Fibroblast of skin of abdomen (primary cell): ENCODE data around the gene RPS21.

ENCODE experiments used
- DNase-seq: peaks from one replicate; pipeline ENCODE4 v3.0.0-alpha.2; 2013

Gene RPS21

DNA sequence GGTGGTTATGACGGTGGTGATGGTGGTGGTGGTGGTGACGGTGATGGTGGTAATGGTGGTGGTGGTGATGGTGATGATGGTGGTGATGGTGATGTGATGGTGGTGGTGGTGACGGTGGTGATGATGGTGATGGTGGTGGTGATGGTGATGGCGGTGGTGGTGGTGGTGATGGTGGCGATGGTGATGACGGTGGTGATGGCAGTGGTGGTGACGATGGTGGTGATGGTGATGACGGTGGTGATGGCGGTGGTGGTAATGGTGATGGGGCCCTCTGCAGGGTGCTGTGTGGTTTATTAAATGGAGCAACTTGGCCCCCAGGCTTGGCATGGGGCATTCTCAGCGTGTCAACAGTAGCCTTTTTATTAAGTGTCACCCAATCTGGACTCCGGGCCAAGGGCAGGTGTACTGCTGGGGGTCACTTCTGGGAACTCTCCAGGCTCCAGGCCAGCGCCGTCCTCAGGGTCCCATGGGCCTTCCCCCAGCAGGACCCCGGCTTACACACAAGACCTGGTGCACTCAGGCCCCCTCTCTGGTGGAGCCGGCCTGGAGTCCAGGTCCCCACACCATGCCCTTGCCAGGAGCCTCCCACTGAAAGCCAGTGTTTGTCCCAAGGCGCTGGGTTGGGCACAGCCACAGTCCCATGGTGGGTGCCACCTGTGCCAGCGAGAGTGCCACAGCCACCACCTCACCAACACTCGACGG is 11.4 kb downstream of the RPS21 start:
- DNase-seq, result no peak

DNA sequence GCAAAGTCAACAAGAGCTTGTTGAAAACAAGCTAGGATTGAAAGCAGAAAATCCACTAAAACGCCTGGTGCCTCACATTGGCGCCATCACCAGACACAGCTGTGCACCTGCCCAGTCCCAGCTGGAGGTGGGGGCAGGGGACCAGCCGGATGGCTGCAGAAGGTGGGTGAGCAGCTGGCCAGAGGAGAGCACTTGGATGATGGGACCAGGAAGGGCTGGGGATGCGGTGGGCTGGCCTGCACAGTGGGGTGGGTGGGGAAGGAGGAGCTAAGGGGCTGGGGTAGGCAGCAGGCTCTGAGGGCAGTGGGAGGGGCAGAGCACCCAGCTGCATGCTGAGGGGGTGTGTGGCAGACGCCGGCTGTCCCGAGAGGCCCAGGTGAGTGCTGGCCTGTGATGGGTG is 13.1 kb downstream of the RPS21 start:
- no peak for DNase-seq

DNA sequence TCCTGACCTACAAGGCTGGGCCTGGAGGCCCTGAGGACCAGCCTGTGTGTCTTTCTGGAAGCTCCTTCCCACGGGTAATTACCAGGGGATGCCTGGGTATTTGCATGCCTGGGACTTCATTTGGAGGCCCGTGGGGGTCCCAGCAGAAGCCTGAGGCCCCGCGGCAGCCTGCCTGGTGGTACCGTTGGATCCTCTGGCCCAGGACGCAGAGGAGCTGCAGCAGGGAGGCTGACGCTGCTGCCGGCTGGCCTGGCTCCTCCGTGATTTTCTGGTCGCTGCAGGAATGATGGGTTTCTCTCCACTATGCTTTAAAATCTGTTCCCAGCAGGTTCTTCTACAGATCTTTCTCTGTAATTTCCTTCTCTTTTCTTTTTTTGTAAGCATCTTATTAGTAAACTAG is 13.6 kb downstream of the RPS21 start:
- DNase-seq, result no peak

DNA sequence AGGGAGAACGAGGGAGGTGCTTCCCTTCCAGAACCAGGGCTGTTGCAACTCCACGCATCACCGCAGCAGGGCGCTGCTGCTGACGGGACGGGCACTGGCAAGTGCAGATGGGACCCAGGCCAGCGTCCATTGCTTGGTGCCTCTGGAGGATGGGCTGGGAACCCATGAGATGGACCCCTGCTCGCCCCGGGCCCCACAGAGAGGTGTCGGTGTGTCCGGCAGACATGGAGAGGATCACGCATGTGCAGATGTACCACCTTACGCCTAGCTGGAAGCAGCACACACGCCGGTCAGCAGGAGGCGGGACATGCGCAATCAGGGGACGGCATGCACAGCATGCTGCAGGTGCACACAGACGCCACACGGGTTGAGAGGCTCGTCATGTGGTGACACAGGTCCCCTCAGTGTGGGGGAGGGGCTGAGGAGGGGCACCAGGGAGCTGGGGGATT is 14.5 kb downstream of the RPS21 start:
- DNase-seq, result no peak

DNA sequence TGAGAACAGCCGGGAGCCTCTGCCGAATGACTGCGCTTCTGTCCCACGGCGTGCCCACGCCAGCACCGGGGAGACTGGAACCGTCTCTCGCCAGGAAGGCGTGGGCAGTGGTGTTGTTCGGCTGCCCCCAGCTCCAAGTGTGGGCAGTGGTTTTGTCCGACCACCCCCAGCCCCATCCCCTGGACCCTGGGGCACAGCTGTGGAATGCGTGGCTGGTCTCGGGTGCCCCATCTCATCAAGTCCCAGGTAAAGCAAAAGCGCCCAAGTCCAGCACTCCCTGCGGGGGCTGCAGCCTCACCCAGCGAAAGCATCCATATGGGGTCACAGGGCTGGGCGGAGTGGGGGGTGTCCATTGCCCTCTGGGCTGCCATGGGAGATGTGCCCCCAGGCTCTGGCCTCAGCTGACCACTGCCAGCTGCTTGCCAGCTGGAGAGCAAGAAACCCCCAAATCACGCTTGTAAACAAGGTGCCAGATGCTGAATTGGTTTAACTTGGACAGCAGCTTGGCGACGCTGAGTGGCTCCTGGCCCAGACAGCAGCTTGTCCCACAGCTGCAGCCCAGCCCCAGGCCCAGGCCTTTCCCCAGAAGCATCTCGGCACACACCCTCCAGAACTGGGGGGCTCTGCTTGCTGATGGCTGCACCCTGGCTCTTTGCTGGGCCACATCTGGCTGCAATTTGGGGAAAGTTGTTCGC is 15.7 kb downstream of the RPS21 start:
- DNase-seq, result no peak

DNA sequence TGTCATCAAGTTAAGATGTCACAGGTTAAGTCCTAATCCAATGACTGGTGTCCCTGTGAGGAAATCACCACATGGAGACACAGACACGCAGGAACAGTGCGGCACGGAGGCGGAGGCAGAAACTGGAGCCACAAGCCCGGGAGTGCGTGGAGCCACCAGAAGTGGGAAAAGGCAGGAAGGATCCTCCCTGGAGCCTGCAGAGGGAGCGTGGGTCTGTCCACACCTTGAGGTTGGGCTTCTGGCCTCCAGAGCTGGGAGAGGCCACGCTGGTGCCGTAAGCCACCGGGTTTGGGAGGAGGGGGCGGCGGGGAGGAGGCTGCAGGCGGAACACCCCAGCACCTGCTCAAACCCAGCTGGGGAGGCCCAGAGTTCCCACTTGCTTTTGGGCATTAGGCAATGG is 16.4 kb downstream of the RPS21 start:
- DNase-seq, result no peak

DNA sequence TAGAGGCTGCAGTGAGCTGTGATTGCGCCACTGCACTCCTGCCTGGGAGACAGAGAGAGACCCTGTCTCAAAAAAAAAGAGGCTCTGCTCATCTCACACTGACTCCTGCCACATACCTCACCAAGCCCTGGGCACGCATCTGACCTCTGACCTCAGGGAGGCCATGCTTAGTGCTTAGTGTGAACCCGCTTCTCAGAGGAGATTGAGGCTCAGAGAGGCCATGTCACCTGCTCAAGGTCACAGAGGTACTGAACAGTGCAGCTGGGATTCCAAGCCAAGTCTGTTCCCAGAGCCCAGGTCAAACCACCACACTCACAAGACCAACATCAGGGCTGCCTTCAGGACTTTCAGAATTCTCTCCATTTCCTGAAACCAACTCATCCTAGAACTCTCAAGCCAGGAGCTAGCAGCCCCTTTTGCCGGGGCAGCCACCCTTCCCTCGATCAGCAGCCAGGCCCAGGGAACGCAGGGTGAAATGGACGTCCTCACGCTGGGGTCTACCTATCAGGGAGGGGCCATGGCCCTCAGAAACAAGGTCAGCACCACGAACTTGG is 17.3 kb downstream of the RPS21 start:
- DNase-seq, result no peak

DNA sequence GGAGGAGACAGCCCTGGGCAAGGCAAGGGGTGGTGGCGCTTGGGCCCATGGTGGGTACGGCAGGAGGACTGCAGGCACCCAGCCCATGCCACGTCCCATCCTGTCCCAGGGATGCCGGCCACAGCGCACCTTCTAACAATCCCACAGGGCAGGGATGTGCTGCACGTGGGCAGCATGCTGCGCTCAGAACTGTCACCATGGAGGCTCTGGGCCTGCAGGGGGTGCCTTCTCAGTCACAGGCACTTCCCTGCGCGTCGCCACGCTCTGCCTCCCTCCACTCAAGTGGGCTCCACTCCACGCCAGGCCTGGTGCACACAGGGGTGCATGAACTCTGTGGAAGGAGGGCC is 17.8 kb downstream of the RPS21 start:
- DNase-seq, result no peak

DNA sequence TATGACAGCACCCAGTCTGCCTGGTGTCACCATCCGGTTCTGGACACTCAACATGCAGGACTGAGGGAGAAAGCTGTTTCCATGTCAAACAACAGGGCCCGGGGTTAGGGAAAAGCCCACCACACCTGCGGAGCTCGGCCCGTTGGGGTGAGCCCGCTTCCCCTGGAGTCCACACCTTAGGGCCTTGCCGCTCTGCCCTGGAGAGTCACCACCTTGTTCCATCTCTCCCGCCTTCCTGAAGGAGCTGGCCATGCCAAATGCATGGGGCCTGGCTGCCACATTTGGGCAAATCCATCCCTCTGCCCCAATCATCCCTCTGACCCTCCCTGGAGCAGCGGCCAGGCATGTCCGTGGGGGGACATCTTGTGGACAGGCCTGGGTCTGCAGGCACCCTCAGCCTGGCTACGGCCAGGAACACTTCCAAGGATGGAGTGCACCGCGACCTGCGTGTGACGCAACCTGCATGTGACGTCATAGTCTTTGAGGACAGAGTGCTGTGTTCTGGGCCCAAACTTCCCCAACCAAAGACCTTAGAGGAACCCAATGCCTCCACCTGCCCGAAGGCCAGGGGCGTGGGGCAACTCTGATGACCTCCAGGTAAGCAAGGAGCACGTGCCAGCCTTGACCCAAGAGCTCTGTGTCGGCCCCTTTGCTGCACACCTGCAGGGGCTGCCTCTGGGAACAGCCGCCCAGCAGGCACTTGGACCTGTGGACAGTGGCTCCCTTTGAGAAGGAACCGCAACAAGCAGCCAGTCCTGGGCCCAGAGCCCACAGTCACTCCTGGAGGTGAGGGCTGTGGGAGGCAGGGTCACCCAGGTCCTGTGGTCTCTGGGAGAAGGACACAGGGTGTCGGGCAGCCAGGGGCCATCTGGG is 18.4 kb downstream of the RPS21 start:
- DNase-seq, result peak; percentile 28

DNA sequence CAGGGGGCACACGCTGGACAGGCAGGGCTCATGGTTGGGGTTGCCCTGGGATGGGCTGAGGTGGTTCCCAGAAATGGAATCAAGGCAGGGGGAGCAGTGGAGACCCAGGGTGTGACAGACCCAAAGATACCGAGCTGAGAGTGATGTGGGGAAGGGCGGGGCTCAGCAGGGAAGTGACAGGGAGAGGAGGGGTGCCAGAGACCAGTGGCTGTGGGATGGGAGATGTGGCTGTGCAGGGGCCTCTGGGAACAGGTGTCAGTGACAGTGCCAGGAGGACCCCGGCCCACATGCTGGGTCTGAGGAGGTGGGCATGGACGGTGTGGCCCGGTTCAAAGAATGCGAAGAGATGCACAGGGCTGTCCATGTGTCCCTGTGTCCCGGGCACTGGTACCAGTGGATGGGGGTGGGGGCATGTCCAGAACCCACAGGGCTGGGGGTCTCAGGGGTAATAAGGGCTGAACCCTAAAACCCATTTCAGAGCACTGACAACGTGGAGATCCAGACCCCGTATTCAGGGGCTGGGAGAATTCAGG is 19.1 kb downstream of the RPS21 start:
- DNase-seq, result no peak

DNA sequence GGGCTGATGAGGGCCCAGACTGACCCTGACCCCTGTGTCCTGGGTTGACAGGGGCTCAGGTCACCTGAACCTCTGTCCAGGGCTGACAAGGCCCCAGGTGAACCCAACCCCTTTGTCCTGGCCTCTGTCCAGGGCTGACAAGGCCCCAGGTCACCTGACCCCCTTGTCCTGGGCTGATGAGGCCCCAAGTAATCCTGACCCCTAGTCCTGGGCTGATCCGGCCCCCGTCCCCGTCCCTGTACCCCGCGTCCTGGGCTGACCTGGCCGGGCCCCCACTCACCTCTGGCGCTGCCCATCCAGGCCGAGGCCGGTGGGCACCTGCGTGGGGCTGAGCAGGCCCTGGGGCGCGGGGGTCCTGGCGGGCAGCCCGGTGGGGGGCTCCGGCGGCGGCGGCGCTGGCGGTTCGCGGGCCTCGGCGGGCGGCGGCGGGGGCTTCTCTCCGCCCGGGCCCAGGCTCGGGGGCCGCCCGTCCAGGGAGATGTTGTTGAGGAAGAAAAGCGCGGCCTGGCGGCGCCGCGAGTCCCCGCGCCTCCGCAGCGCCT is 19.8 kb downstream of the RPS21 start:
- no peak for DNase-seq

DNA sequence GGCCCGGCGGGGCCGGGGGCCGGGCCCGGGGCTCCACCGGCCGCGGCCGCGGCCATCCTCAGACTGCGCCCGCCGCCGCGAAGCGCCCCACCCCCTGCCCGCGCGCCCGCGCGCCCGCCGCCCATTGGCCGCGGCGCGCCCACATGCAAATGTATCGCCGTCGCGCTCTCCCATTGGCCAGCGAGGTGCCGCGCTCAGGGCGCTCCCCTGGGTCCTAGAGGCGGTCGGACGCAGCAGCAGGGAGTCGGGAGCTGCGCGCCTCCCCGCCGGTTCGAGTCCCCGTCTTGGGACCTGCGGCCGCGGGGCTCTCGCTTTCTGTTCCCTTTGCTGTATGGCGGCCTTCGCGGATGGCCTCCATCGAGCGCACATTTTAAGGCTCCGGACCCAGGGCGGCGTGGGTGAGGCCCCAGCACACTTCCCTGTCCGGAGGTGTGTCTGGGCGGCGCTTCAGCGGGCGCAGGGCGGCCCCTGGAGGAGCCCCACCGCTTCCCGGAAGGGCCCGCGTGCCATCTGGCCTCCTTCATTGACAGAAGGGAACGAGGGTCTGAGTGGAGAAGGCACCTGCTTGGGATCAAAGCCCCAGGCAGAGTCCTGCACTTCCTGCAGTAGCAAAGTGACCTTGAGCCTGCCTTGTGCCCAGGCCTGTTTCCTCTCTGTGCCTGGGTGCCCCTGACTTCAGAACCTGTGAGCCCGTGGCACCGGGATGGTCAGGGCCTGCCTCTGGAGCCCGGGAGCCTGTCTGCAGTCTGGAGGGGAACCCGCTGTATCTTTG is 20.5 kb downstream of the RPS21 start, which contains the start of gene CABLES2:
TSS of gene CABLES2 (minus strand) at position 65 of the 772 bp plus-strand sequence. CDS start at position 56, 9 bp downstream.
- peak; percentile 94 for DNase-seq

DNA sequence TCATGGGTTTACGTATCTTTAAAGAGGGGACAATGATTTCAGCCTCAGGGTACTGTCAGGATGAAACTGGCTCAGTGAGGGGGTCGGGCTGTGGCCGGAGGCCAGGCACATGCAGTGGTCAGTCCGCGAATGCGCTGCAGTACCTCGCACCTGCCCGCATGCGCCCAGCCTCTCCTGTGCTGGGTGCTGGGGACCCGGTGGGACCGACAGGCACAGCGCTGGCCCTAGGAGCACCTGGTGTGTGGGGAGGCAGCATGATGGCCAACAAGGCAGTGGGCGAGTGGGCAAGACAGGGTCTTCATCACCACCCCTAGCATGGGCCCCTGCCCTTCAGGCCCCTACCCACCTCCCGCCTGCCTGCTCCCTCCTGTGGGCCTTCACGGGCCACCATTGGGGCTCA is 21.2 kb downstream of the RPS21 start:
- no peak for DNase-seq

DNA sequence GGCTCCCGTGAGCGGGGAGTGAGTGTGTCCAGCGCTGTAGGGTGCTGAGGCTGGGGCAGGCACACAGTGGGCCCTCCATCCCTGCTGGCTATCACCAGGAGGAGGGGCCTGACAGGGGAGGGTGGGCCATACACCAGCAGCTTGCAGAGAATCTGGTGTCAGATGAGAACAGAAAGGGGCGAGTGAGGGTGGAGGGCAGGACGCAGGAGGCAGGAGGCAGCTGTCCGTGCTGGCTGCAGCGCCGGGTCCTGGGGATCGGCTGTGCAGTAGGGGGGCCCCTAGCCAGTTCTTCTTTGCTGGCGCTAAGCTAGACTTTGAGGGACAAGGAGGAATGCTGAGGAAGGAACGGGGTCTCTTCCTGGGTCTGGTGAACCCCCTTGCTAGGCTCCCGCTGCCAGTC is 21.7 kb downstream of the RPS21 start:
- no peak for DNase-seq

DNA sequence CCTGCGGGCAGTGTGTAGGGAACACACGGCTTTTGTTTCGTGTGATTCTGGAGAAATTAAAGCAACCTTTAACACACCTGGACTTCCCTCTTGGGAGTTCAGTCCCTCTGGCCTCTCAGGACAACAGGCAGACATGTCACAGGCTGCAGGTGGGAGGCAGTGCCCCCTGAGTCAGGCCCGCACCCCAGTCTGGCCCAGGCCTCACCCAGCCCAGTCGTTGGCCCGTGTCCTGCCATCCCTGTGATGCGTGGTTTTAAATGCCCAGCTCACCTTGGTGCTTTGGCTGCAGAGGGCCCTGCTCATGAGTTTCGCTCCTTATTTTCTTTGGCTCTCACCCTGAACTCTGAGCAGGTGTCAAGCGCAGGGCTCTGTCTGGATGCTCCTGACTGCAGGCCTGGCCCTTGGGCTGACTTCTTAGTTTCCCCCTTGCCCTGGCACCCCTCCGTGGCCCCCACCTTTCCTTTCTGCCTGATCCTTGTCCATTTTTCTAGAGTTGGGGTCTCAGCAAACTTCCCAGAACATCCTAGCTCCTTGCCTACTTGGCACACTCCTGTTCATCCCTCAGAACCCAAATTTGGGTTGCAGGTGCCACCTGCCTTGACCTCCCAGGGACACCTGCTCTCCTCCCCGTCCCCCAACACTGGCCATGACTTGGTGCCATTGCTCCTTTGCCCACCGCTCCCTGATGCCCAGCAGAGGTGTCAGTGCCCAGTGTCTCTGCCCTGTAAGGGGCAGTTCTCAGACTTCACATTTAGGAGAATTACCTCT is 22.4 kb downstream of the RPS21 start:
- no peak for DNase-seq

DNA sequence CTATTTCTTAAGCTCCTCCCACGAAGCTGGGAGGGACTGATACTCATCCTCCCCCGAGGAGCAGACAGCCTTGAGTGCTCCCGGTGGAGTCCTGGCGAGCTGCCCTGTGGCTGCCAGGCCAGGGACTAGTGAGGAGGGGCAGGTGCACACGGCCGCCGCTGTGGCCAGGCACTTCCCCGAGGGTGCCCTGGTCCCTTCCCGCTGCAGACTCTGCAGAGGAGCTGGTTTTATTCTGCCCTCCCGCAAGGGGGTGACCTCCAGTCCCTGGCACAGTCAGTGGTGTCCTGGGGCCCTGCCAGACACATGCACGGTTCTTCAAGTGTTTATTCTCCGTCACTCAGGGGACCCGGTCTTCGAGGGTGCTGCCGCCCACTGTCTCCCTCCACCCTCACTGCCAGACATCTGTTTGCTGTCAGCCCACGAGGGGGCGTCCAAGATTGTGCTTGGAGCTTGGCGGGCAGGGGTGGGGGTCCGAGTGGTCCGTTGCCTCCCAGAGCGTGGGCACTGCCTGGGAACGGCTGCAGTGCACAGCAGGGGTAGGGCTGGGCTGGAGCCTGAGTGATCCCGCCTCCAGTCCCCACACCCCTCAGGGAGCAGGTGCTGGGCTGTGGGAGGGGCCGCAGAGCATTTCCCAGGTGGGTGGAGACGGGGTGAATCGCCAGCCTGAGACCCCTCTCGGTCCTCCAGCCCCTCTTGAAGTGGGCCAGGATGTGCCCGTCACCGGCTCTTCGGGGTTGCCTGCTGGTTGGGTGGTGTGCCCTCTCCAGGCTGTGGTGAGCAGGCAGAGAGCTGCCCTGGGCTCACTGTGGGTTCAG is 23.2 kb downstream of the RPS21 start:
- no peak for DNase-seq

DNA sequence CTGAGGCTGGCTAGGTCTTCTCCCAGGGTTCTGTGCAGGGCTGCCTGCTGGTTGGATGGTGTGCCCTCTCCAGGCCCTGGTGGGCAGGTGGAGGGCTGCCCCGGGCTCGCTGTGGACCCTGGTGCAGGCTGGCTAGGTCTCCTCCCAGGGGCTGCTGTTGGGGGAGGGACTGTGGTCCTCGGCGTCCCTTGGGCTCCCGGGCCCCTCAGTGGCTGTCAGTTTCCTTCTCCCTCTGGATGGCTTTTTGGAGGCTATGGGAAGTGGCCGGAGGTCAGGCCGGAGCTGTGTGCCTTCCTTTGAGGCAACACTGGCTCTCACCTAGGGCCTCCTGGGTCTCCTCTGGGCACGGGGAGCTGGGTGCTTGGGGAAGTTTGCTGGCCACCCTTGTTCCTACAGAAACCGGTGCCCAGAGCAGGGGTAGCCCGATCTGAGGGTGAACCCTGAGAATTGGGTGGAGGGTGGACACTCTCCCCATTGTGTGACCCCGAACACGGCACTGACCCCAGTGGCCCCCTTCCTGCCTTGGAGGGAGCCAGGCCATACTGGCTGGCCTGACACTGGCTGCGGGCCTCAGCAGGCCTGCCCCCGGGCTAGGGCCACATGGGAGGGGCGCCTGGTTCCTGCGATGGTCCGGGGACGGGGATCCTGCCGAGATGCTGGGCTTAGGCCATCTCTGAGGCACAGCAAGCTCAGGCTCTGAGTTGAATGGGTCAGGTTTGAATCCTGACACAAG is 24.0 kb downstream of the RPS21 start:
- no peak for DNase-seq

DNA sequence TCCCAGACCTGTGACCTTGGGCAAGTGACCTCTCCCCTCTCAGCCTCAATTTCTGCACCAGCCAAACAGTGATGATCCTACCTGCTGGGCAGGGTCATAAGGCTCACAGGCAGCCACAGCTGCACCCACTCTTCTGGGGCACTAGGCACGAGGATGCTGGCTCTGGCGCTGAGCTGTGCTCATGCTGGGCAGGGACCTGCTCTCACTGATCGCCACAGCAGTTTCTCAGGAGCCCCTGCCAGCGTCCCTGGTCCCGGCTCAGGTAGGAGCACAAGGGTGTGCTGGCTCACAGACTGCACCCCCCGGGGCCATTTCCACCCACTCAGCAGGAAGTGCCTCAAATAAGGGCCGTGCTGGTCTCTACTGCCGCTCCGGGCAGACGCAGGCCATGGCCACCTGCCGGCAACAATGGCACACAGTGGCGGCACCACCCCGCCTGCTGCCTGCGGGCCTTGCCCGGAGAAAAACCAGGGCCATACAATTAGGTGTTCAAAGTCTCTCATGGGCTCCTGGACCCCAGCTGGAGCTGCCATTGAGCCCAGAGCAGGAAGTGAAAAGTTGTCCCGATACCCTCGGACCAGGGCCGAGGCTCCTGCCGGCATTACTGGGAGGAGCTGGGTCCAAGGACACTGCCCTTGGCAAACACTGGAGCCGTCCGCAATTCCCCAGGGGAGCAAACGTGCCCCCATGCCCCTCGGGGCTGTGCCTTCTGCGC is 24.7 kb downstream of the RPS21 start:
- no peak for DNase-seq
